ENCODE measurements around the gene DPP4. TPM values are rescaled to one million over a fixed set of nuclear protein-coding genes. Genes with fewer than 3 reads are reported as not detected.

DPP4 gene
- total and polyA plus RNA-seq, 7 experiments from 2014 or later, result 35.7 to 188 (median 48.9) TPM

DNA sequence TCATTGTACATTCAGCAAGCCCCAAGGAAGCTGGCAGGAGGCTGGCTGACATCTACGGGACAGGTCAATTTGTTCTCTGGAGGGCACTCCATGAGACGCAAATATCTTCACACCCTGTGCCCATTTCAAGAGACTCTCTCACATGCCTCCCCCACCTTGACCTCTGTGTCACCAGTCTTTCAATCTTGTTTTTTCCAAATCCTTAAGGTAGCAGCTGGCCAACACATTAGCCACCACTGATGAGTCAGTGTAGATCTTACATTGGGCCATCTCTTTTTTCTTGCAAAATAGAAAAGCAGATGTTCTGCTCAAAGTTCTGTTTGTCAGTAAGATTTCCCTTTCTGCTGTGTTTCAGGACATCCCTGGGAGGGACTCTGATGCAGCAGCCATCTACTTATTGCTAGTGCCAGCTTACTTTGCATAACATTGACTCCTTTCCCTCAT lies 1.7 kb upstream of the DPP4 start:
- DNase-seq, result no peak
- H3K9me3 ChIP-seq (ENCODE audit: control insufficient read depth in 2 of 3, low read length in 3 of 3), result peaks cover 0 to 12% (median 0%) of the 10 kb centered on the region in 3 experiments
- H3K4me3 ChIP-seq (ENCODE audit: low read length), result no peak overlapping the region
- ChIA-PET POLR2A (interaction anchor here (1.5 to 6.2 kb wide), 3 partner anchors 14 to 122 kb away, joined by 4 to 68 read pairs (median 7); no protein-coding TSS in a partner anchor), CTCF (no interaction called here)
- H3K9me3 Mint-ChIP-seq, result peaks cover 0 to 38% (median 20%) of the 10 kb centered on the region in 11 donors
- H3K36me3 Mint-ChIP-seq, result peaks cover 5 to 80% (median 14%) of the 10 kb centered on the region in 5 donors
- peaks cover 19 to 45% (median 38%) of the 10 kb centered on the region in 7 donors for H3K4me1 Mint-ChIP-seq
- H3K27me3 ChIP-seq (ENCODE audit: control insufficient read depth in 2 of 2, insufficient read depth in 2 of 2, low read length in 2 of 2), result no peaks in the 10 kb centered on the region
- H3K27ac Mint-ChIP-seq, result peak overlapping the region in 3 of 9 donors; percentile 28 to 92 (median 46)
- peak overlapping the region in 9 of 10 donors; percentile 13 to 100 (median 92) for H3K4me3 Mint-ChIP-seq
- no peak overlapping the region for H3K27ac ChIP-seq (ENCODE audit: low read depth, low read length)
- H3K36me3 ChIP-seq (ENCODE audit: control insufficient read depth in 2 of 3, insufficient read depth in 3 of 3, low read length in 3 of 3), result peaks cover 0 to 6% (median 0%) of the 10 kb centered on the region in 3 experiments
- H3K4me1 ChIP-seq (ENCODE audit: control insufficient read depth in 2 of 2, insufficient read depth in 2 of 2, low read length in 2 of 2), result peaks cover 0 to 28% of the 10 kb centered on the region in 2 donors
- intact Hi-C loops (cut with micrococcal nuclease), result loop anchor here in 1 of 2 donors (2.0 kb wide), 1 partner anchor 123 kb away; no protein-coding TSS in a partner anchor
- ATAC-seq, result no peak
- peaks cover 0 to 5% (median 0%) of the 10 kb centered on the region in 5 donors for H3K27me3 Mint-ChIP-seq

DNA sequence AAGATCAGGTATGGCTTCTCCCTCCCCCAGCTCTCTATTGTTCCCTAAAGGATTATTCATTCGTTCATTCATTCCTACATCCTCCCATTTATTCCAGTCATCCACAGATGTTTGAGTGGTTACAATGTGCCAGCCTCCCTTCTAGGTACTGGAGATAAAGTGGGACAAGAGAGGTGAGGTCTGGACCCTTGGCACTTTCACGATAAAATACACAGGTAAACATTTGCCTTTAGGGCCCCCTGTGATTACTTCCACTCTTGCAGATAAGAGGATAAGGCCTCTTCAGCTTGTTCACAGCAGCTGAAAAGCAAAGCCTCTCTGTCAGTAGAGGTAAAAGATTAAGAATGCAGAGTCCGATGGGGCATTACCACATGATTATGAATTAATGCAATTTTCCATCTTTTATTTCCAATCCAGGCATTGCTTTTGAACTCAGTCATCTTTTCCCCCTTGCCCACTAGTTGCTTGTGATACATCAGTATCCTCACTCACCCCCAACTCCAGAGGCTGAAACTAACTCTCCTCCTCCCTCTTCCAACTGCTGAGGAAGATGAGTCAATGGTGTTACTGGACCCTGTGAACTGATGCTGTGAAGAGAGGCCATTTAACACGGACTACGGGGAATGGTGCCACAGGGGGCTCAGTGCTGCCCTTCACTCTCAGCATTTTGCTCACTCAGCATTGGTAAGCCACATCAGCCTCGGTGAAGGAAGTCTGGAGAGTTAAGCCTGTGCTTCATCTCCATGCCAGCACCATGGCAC lies 1.1 kb upstream of the DPP4 start:
- Histone ChIP-seq H3K4me3 (ENCODE audit: low read length) (peak overlapping the region; percentile 95), H3K27ac (ENCODE audit: low read depth, low read length) (no peak overlapping the region), H3K27me3 (ENCODE audit: control insufficient read depth in 2 of 2, insufficient read depth in 2 of 2, low read length in 2 of 2) (no peaks in the 10 kb centered on the region), H3K9me3 (ENCODE audit: control insufficient read depth in 2 of 3, low read length in 3 of 3) (peaks cover 0 to 12% (median 0%) of the 10 kb centered on the region in 3 experiments), H3K4me1 (ENCODE audit: control insufficient read depth in 2 of 2, insufficient read depth in 2 of 2, low read length in 2 of 2) (peaks cover 0 to 28% of the 10 kb centered on the region in 2 donors), H3K36me3 (ENCODE audit: control insufficient read depth in 2 of 3, insufficient read depth in 3 of 3, low read length in 3 of 3) (peaks cover 0 to 6% (median 0%) of the 10 kb centered on the region in 3 experiments)
- H3K9me3 Mint-ChIP-seq, result peaks cover 0 to 36% (median 20%) of the 10 kb centered on the region in 11 donors
- no peak for DNase-seq
- peak overlapping the region; percentile 92 to 100 (median 98) for H3K4me3 Mint-ChIP-seq
- intact Hi-C loops (cut with micrococcal nuclease), result loop anchor here (1.0 to 5.0 kb wide), 8 partner anchors 47 to 998 kb away; partner anchors contain the start of genes IFIH1 (in 2 of the 2) and PSMD14 (in 1 of the 2)
- H3K36me3 Mint-ChIP-seq, result peaks cover 5 to 85% (median 19%) of the 10 kb centered on the region in 5 donors
- ChIA-PET POLR2A (interaction anchor here (1.4 to 6.2 kb wide), 6 partner anchors 13 to 121 kb away, joined by 3 to 68 read pairs (median 10); no protein-coding TSS in a partner anchor), CTCF (interaction anchor here (0.8 to 2.1 kb wide), 3 partner anchors 62 to 213 kb away, joined by 3 to 19 read pairs (median 3); no protein-coding TSS in a partner anchor)
- H3K4me1 Mint-ChIP-seq, result peaks cover 24 to 51% (median 44%) of the 10 kb centered on the region in 7 donors
- ATAC-seq, result no peak
- peak overlapping the region; percentile 39 to 98 (median 89) for H3K27ac Mint-ChIP-seq
- H3K27me3 Mint-ChIP-seq, result peaks cover 0 to 5% (median 0%) of the 10 kb centered on the region in 5 donors

DNA sequence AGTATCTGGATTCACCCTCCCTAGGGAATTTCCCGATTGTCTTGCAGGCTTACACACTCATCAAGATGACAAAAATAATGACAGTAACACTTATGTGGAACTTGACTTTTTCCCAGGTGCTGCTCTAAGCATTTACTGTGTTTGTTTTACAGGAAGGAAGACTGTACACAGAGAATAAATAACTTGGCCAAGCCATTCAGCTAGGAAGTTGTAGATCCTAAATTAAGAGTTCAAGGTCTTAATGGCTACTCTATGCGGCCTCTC lies 549 bp upstream of the DPP4 start:
- H3K4me3 ChIP-seq (ENCODE audit: low read length), result peak overlapping the region; percentile 95
- peaks cover 0 to 6% (median 0%) of the 10 kb centered on the region in 3 experiments for H3K36me3 ChIP-seq (ENCODE audit: control insufficient read depth in 2 of 3, insufficient read depth in 3 of 3, low read length in 3 of 3)
- ChIA-PET POLR2A (interaction anchor here (1.3 to 6.2 kb wide), 7 partner anchors 13 to 121 kb away, joined by 3 to 68 read pairs (median 8); no protein-coding TSS in a partner anchor), CTCF (interaction anchor here (0.8 to 2.1 kb wide), 5 partner anchors 17 to 214 kb away, joined by 3 to 19 read pairs (median 3); no protein-coding TSS in a partner anchor)
- Mint-ChIP-seq H3K4me1 (peaks cover 25 to 55% (median 47%) of the 10 kb centered on the region in 7 donors), H3K27me3 (peaks cover 0 to 5% (median 0%) of the 10 kb centered on the region in 5 donors), H3K36me3 (peaks cover 3 to 81% (median 19%) of the 10 kb centered on the region in 5 donors), H3K27ac (peak overlapping the region; percentile 64 to 98 (median 89)), H3K4me3 (peak overlapping the region; percentile 92 to 100 (median 98)), H3K9me3 (peaks cover 0 to 30% (median 15%) of the 10 kb centered on the region in 11 donors)
- peaks cover 0 to 10% (median 0%) of the 10 kb centered on the region in 3 experiments for H3K9me3 ChIP-seq (ENCODE audit: control insufficient read depth in 2 of 3, low read length in 3 of 3)
- no peak overlapping the region for H3K27ac ChIP-seq (ENCODE audit: low read depth, low read length)
- no peaks in the 10 kb centered on the region for H3K27me3 ChIP-seq (ENCODE audit: control insufficient read depth in 2 of 2, insufficient read depth in 2 of 2, low read length in 2 of 2)
- peaks cover 0 to 28% of the 10 kb centered on the region in 2 donors for H3K4me1 ChIP-seq (ENCODE audit: control insufficient read depth in 2 of 2, insufficient read depth in 2 of 2, low read length in 2 of 2)
- intact Hi-C loops (cut with micrococcal nuclease), result loop anchor here (1.0 to 5.0 kb wide), 8 partner anchors 48 to 997 kb away; partner anchors contain the start of genes IFIH1 (in 2 of the 2) and PSMD14 (in 1 of the 2)
- DNase-seq, result no peak
- no peak for ATAC-seq

GRCh38 chr2:162072976-162073887 lies 783 bp downstream of the DPP4 start:
- H3K4me1 Mint-ChIP-seq, result peaks cover 30 to 66% (median 57%) of the 10 kb centered on the region in 7 donors
- Histone ChIP-seq H3K36me3 (ENCODE audit: control insufficient read depth in 2 of 3, insufficient read depth in 3 of 3, low read length in 3 of 3) (peaks cover 0 to 6% (median 0%) of the 10 kb centered on the region in 3 experiments), H3K27ac (ENCODE audit: low read depth, low read length) (peak overlapping the region; percentile 84), H3K27me3 (ENCODE audit: control insufficient read depth in 2 of 2, insufficient read depth in 2 of 2, low read length in 2 of 2) (no peaks in the 10 kb centered on the region), H3K4me1 (ENCODE audit: control insufficient read depth in 2 of 2, insufficient read depth in 2 of 2, low read length in 2 of 2) (peaks cover 0 to 28% of the 10 kb centered on the region in 2 donors), H3K4me3 (ENCODE audit: low read length) (peak overlapping the region; percentile 95), H3K9me3 (ENCODE audit: control insufficient read depth in 2 of 3, low read length in 3 of 3) (no peaks in the 10 kb centered on the region)
- ATAC-seq (peak; percentile 53), DNase-seq (peak in 8 of 9 donors; percentile 18 to 45 (median 30))
- intact Hi-C loops (cut with micrococcal nuclease), result loop anchor here (1.0 to 5.0 kb wide), 9 partner anchors 9 to 996 kb away; partner anchors contain the start of genes IFIH1 (in 2 of the 2) and PSMD14 (in 1 of the 2)
- H3K36me3 Mint-ChIP-seq, result peaks cover 0 to 79% (median 23%) of the 10 kb centered on the region in 5 donors
- H3K27me3 Mint-ChIP-seq, result peaks cover 0 to 5% (median 0%) of the 10 kb centered on the region in 5 donors
- ChIA-PET CTCF (interaction anchor here (0.7 to 2.1 kb wide), 8 partner anchors 16 to 126 kb away, joined by 3 to 19 read pairs (median 3); no protein-coding TSS in a partner anchor), POLR2A (interaction anchor here (1.2 to 6.2 kb wide), 10 partner anchors 11 to 80 kb away, joined by 3 to 68 read pairs (median 5); no protein-coding TSS in a partner anchor)
- H3K27ac Mint-ChIP-seq, result peak overlapping the region; percentile 86 to 98 (median 94)
- H3K4me3 Mint-ChIP-seq, result peak overlapping the region; percentile 92 to 100 (median 98)
- peaks cover 0 to 17% (median 6%) of the 10 kb centered on the region in 11 donors for H3K9me3 Mint-ChIP-seq

DNA sequence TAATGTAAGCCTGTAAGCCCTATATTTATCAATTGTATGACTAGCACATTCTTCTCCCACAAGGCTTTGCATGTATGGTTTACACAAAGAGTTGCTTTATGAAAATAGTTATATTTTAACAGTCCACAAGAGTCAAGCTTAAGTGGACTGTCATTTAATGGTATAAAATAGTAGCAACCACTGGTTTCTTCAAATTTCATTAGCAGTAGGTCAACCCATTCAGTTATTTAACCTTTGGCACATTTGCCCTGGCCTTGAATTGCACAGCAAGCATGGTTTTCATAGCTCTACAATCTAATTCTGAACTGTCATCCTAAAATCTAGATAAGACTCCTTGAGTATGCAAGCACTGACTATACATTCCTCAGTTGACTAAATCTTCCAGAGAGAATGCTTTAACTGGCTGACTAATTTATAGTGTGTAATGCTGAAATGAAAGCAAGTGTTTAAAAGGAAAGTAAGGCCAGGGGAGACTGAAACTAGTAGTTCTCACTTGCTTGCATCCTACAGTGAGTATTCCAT lies 1.8 kb downstream of the DPP4 start:
- CTCF ChIA-PET, result no interaction called here
- H3K9me3 Mint-ChIP-seq, result peaks cover 0 to 7% (median 0%) of the 10 kb centered on the region in 11 donors
- Histone ChIP-seq H3K9me3 (ENCODE audit: control insufficient read depth in 2 of 3, low read length in 3 of 3) (no peaks in the 10 kb centered on the region), H3K27me3 (ENCODE audit: control insufficient read depth in 2 of 2, insufficient read depth in 2 of 2, low read length in 2 of 2) (no peaks in the 10 kb centered on the region), H3K4me3 (ENCODE audit: low read length) (peak overlapping the region; percentile 53), H3K4me1 (ENCODE audit: control insufficient read depth in 2 of 2, insufficient read depth in 2 of 2, low read length in 2 of 2) (peaks cover 0 to 28% of the 10 kb centered on the region in 2 donors), H3K27ac (ENCODE audit: low read depth, low read length) (peak overlapping the region; percentile 9), H3K36me3 (ENCODE audit: control insufficient read depth in 2 of 3, insufficient read depth in 3 of 3, low read length in 3 of 3) (peaks cover 0 to 6% (median 0%) of the 10 kb centered on the region in 3 experiments)
- H3K4me1 Mint-ChIP-seq, result peaks cover 30 to 75% (median 65%) of the 10 kb centered on the region in 7 donors
- H3K4me3 Mint-ChIP-seq, result peak overlapping the region; percentile 92 to 100 (median 98)
- peak in 2 of 9 donors; percentile 9 to 20 for DNase-seq
- intact Hi-C loops (cut with micrococcal nuclease), result loop anchor here (1.0 to 5.0 kb wide), 7 partner anchors 8 to 995 kb away; partner anchors contain the start of genes IFIH1 (in 2 of the 2) and PSMD14 (in 1 of the 2)
- H3K27ac Mint-ChIP-seq, result peak overlapping the region in 8 of 9 donors; percentile 22 to 98 (median 73)
- no peak for ATAC-seq
- POLR2A ChIA-PET, result interaction anchor here (1.4 to 6.2 kb wide), 4 partner anchors 10 to 60 kb away, joined by 3 to 68 read pairs (median 11); no protein-coding TSS in a partner anchor
- H3K27me3 Mint-ChIP-seq, result peaks cover 0 to 5% (median 0%) of the 10 kb centered on the region in 5 donors
- H3K36me3 Mint-ChIP-seq, result peaks cover 0 to 76% (median 23%) of the 10 kb centered on the region in 5 donors

All from naive thymus-derived CD4-positive, alpha-beta T cell (primary cell).